Activated naive CD8-positive, alpha-beta T cell (primary cell): Measurements from ENCODE around the gene SLC47A2.
"Not testable (repeated sequence)": the region's sequence is repeated elsewhere in the genome, so short reads cannot be mapped to it uniquely, and the experiment has no call there.

Experiments
- H3K27ac Mint-ChIP-seq: one replicate; pipeline ENCODE4 v1.8.0; 2021; ENCODE audit warnings: mixed read lengths
- H3K27me3 Mint-ChIP-seq: one replicate; pipeline ENCODE4 v1.8.0; 2021; ENCODE audit warnings: mixed read lengths
- H3K36me3 Mint-ChIP-seq: one replicate; pipeline ENCODE4 v1.8.0; 2021; ENCODE audit warnings: mixed read lengths
- H3K4me1 Mint-ChIP-seq: one replicate; pipeline ENCODE4 v1.8.0; 2021; ENCODE audit warnings: low read depth, mixed read lengths
- H3K4me3 Mint-ChIP-seq: one replicate; pipeline ENCODE4 v1.8.0; 2021; ENCODE audit warnings: mild to moderate bottlenecking, mixed read lengths
- H3K9me3 Mint-ChIP-seq: one replicate; pipeline ENCODE4 v1.8.0; 2021; ENCODE audit warnings: low read depth, mixed read lengths

Gene SLC47A2

GRCh38 chr17:19678581-19679453 is 37.6 kb downstream of the SLC47A2 start:
- Mint-ChIP-seq H3K4me1 (no peaks in the 10 kb centered on the region), H3K9me3 (no peaks in the 10 kb centered on the region), H3K4me3 (no peak overlapping the region), H3K27me3 (no peaks in the 10 kb centered on the region), H3K27ac (no peak overlapping the region), H3K36me3 (peaks cover 2% of the 10 kb centered on the region)

- H3K27me3 Mint-ChIP-seq, result no peaks in the 10 kb centered on the region
- peaks cover 2% of the 10 kb centered on the region for H3K36me3 Mint-ChIP-seq
- H3K4me1 Mint-ChIP-seq, result no peaks in the 10 kb centered on the region
- H3K4me3 Mint-ChIP-seq, result no peak overlapping the region
- H3K9me3 Mint-ChIP-seq, result no peaks in the 10 kb centered on the region
- H3K27ac Mint-ChIP-seq, result no peak overlapping the region
Measured at GRCh38 chr17:19677736-19678379, 38.5 kb downstream of the SLC47A2 start.

GRCh38 chr17:19676896-19677295 is 39.5 kb downstream of the SLC47A2 start:
- Mint-ChIP-seq H3K36me3 (peaks cover 2% of the 10 kb centered on the region), H3K9me3 (no peaks in the 10 kb centered on the region), H3K27me3 (no peaks in the 10 kb centered on the region), H3K27ac (no peak overlapping the region), H3K4me1 (no peaks in the 10 kb centered on the region), H3K4me3 (no peak overlapping the region)

GRCh38 chr17:19673623-19674022 is 42.8 kb downstream of the SLC47A2 start:
- no peak overlapping the region for H3K27ac Mint-ChIP-seq
- H3K9me3 Mint-ChIP-seq, result no peaks in the 10 kb centered on the region
- H3K27me3 Mint-ChIP-seq, result no peaks in the 10 kb centered on the region
- H3K36me3 Mint-ChIP-seq, result peaks cover 6% of the 10 kb centered on the region
- no peaks in the 10 kb centered on the region for H3K4me1 Mint-ChIP-seq
- H3K4me3 Mint-ChIP-seq, result no peak overlapping the region

GRCh38 chr17:19672009-19672750 is 44.2 kb downstream of the SLC47A2 start:
- Mint-ChIP-seq H3K27me3 (no peaks in the 10 kb centered on the region), H3K4me3 (no peak overlapping the region), H3K27ac (no peak overlapping the region), H3K4me1 (no peaks in the 10 kb centered on the region), H3K36me3 (peaks cover 6% of the 10 kb centered on the region), H3K9me3 (no peaks in the 10 kb centered on the region)

- H3K9me3 Mint-ChIP-seq, result no peaks in the 10 kb centered on the region
- H3K27me3 Mint-ChIP-seq, result no peaks in the 10 kb centered on the region
- H3K4me3 Mint-ChIP-seq, result no peak overlapping the region
- H3K27ac Mint-ChIP-seq, result no peak overlapping the region
- no peaks in the 10 kb centered on the region for H3K4me1 Mint-ChIP-seq
- H3K36me3 Mint-ChIP-seq, result peaks cover 3% of the 10 kb centered on the region
Measured at GRCh38 chr17:19671433-19671832, 45.0 kb downstream of the SLC47A2 start.

- Mint-ChIP-seq H3K4me1 (no peaks in the 10 kb centered on the region), H3K9me3 (no peaks in the 10 kb centered on the region), H3K27ac (no peak overlapping the region), H3K36me3 (peaks cover 4% of the 10 kb centered on the region), H3K4me3 (no peak overlapping the region), H3K27me3 (no peaks in the 10 kb centered on the region)
Measured at GRCh38 chr17:19670908-19671307, 45.5 kb downstream of the SLC47A2 start.

- H3K4me1 Mint-ChIP-seq, H3K27me3 Mint-ChIP-seq, H3K27ac Mint-ChIP-seq, H3K4me3 Mint-ChIP-seq, H3K9me3 Mint-ChIP-seq, H3K36me3 Mint-ChIP-seq: not testable (repeated sequence)
Measured at GRCh38 chr17:19669680-19670079, 46.7 kb downstream of the SLC47A2 start.

- H3K4me1 Mint-ChIP-seq, result no peaks in the 10 kb centered on the region
- no peak overlapping the region for H3K4me3 Mint-ChIP-seq
- peaks cover 12% of the 10 kb centered on the region for H3K36me3 Mint-ChIP-seq
- no peaks in the 10 kb centered on the region for H3K27me3 Mint-ChIP-seq
- H3K27ac Mint-ChIP-seq, result no peak overlapping the region
- H3K9me3 Mint-ChIP-seq, result no peaks in the 10 kb centered on the region
Measured at GRCh38 chr17:19664821-19665181, 51.6 kb downstream of the SLC47A2 start.

GRCh38 chr17:19664136-19664820 is 52.1 kb downstream of the SLC47A2 start:
- H3K4me1 Mint-ChIP-seq, result no peaks in the 10 kb centered on the region
- peaks cover 12% of the 10 kb centered on the region for H3K36me3 Mint-ChIP-seq
- no peaks in the 10 kb centered on the region for H3K27me3 Mint-ChIP-seq
- H3K9me3 Mint-ChIP-seq, result no peaks in the 10 kb centered on the region
- H3K27ac Mint-ChIP-seq, result no peak overlapping the region
- H3K4me3 Mint-ChIP-seq, result no peak overlapping the region

- no peak overlapping the region for H3K4me3 Mint-ChIP-seq
- no peaks in the 10 kb centered on the region for H3K4me1 Mint-ChIP-seq
- H3K27me3 Mint-ChIP-seq, result no peaks in the 10 kb centered on the region
- H3K36me3 Mint-ChIP-seq, result peaks cover 12% of the 10 kb centered on the region
- H3K27ac Mint-ChIP-seq, result no peak overlapping the region
- H3K9me3 Mint-ChIP-seq, result no peaks in the 10 kb centered on the region
Measured at GRCh38 chr17:19663097-19663496, 53.3 kb downstream of the SLC47A2 start.

GRCh38 chr17:19661121-19661520 is 55.3 kb downstream of the SLC47A2 start:
- Mint-ChIP-seq H3K36me3 (peaks cover 19% of the 10 kb centered on the region), H3K27me3 (no peaks in the 10 kb centered on the region), H3K4me1 (peaks cover 3% of the 10 kb centered on the region), H3K27ac (no peak overlapping the region), H3K4me3 (no peak overlapping the region), H3K9me3 (no peaks in the 10 kb centered on the region)

- Mint-ChIP-seq H3K4me1 (peaks cover 5% of the 10 kb centered on the region), H3K27ac (no peak overlapping the region), H3K36me3 (peaks cover 19% of the 10 kb centered on the region), H3K27me3 (no peaks in the 10 kb centered on the region), H3K9me3 (no peaks in the 10 kb centered on the region), H3K4me3 (no peak overlapping the region)
Measured at GRCh38 chr17:19660219-19660870, 56.0 kb downstream of the SLC47A2 start.

- Mint-ChIP-seq H3K27me3 (no peaks in the 10 kb centered on the region), H3K4me3 (no peak overlapping the region), H3K4me1 (peaks cover 5% of the 10 kb centered on the region), H3K9me3 (no peaks in the 10 kb centered on the region), H3K27ac (no peak overlapping the region), H3K36me3 (peaks cover 22% of the 10 kb centered on the region)
Measured at GRCh38 chr17:19659366-19660177, 56.8 kb downstream of the SLC47A2 start.
